ENCODE data around the gene TMEM132D. TPM values are rescaled to one million over a fixed set of nuclear protein-coding genes. Genes with fewer than 3 reads are reported as not detected.

TMEM132D gene
- polyA plus RNA-seq, 1 experiment = not detected

DNA sequence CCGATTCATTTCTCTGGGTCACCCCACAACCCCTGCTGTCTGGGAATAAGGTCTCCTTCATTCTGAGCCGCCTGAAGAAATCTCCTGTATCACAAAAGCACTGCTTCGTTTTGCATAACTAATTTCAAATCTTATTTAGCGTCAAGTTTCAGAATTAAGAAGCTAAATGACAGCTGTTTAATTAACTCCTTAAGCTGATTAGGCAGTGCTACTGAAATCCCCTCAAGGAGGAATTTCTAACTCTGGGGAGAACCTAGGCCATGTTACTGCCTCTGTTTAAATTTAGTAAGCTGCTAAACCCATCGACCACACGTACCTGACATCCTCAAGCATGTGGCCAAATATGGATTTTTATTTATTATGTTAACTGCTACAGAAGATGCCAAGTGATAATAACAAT lies 677.0 kb downstream of the TMEM132D start:
- TF ChIP-seq, protein P1, sequence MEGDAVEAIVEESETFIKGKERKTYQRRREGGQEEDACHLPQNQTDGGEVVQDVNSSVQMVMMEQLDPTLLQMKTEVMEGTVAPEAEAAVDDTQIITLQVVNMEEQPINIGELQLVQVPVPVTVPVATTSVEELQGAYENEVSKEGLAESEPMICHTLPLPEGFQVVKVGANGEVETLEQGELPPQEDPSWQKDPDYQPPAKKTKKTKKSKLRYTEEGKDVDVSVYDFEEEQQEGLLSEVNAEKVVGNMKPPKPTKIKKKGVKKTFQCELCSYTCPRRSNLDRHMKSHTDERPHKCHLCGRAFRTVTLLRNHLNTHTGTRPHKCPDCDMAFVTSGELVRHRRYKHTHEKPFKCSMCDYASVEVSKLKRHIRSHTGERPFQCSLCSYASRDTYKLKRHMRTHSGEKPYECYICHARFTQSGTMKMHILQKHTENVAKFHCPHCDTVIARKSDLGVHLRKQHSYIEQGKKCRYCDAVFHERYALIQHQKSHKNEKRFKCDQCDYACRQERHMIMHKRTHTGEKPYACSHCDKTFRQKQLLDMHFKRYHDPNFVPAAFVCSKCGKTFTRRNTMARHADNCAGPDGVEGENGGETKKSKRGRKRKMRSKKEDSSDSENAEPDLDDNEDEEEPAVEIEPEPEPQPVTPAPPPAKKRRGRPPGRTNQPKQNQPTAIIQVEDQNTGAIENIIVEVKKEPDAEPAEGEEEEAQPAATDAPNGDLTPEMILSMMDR (IDR thresholded peaks at IDR 0.05; ENCODE audit: low read depth, low read length) = no peak
- ChIA-PET CTCF (no interaction called here), POLR2A (no interaction called here)

GRCh38 chr12:129226005-129226404 lies 677.8 kb downstream of the TMEM132D start:
- Histone ChIP-seq H3K27ac (ENCODE audit: low read depth, low read length) (no peak overlapping the region), H3K4me3 (ENCODE audit: low read depth, low read length) (no peak overlapping the region), H3K27me3 (ENCODE audit: control insufficient read depth, insufficient read depth, low read length) (no peaks in the 10 kb centered on the region), H3K9me3 (ENCODE audit: control insufficient read depth, insufficient read depth, low read length) (peaks cover 34% of the 10 kb centered on the region)
- ChIA-PET POLR2A (no interaction called here), CTCF (no interaction called here)
- TF ChIP-seq, protein P1 (IDR thresholded peaks at IDR 0.05; ENCODE audit: low read depth, low read length) = no peak
- no peak for DNase-seq (ENCODE audit: low read depth, low spot score)

More for the DNA sequence above, 677.0 kb downstream of the TMEM132D start:
- Histone ChIP-seq H3K27me3 (ENCODE audit: control insufficient read depth, insufficient read depth, low read length) (no peaks in the 10 kb centered on the region), H3K27ac (ENCODE audit: low read depth, low read length) (no peak overlapping the region), H3K4me3 (ENCODE audit: low read depth, low read length) (no peak overlapping the region), H3K9me3 (ENCODE audit: control insufficient read depth, insufficient read depth, low read length) (peaks cover 34% of the 10 kb centered on the region)
- DNase-seq (ENCODE audit: low read depth, low spot score) = no peak

- CTCF ChIA-PET = no interaction called here
- no peak overlapping the region for H3K27ac ChIP-seq (ENCODE audit: low read depth, low read length)
Observed at GRCh38 chr12:129215556-129215955, 688.3 kb downstream of the TMEM132D start.

GRCh38 chr12:129213551-129213950 lies 690.3 kb downstream of the TMEM132D start:
- Histone ChIP-seq H3K27me3 (ENCODE audit: control insufficient read depth, insufficient read depth, low read length) (no peaks in the 10 kb centered on the region), H3K27ac (ENCODE audit: low read depth, low read length) (no peak overlapping the region), H3K9me3 (ENCODE audit: control insufficient read depth, insufficient read depth, low read length) (peaks cover 41% of the 10 kb centered on the region), H3K4me3 (ENCODE audit: low read depth, low read length) (no peak overlapping the region)
- ChIA-PET CTCF (no interaction called here), POLR2A (no interaction called here)
- no peak for DNase-seq (ENCODE audit: low read depth, low spot score)
- TF ChIP-seq, protein P1 (IDR thresholded peaks at IDR 0.05; ENCODE audit: low read depth, low read length) = no peak

More at GRCh38 chr12:129215556-129215955, 688.3 kb downstream of the TMEM132D start:
- TF ChIP-seq, protein P1 (IDR thresholded peaks at IDR 0.05; ENCODE audit: low read depth, low read length) = no peak
- no peak for DNase-seq (ENCODE audit: low read depth, low spot score)
- POLR2A ChIA-PET = no interaction called here
- peaks cover 28% of the 10 kb centered on the region for H3K9me3 ChIP-seq (ENCODE audit: control insufficient read depth, insufficient read depth, low read length)
- H3K27me3 ChIP-seq (ENCODE audit: control insufficient read depth, insufficient read depth, low read length) = no peaks in the 10 kb centered on the region
- H3K4me3 ChIP-seq (ENCODE audit: low read depth, low read length) = no peak overlapping the region

DNA sequence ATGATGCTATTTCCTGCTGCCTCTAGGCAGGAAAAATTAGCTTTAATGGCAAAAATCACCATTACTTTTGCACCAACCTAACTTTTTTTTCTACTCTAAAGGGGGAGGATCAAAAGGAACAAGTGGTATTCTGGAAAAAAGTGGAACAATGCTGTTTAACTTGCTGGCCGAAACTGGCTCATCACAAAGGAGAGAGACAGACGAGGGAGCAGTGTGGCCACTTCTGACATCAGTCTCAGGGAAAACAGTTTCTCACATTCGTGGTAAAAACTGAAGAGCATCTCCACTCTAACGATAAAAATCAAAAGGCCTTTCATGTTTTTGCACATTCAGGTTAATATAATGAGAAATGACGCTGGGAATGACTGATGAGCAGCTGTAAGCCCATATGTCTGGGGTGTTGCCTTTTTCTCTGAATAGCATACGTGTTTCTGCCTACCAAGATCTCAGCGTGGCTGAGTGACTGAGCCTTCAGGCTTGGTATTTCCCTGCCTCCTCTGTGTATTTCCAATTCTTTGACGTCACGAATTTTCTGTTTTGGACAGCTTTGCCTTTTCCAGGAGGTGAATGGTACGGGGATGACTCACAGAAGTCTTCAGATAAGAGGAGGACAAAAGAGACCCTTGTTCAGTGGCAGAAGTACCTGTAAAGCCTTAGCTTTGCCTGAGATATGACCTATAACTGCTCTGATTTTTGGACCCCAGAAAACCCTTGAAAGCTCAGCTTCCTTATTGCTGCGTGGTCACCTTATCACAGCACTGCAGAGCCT lies 691.8 kb downstream of the TMEM132D start:
- Histone ChIP-seq H3K4me3 (ENCODE audit: low read depth, low read length) (no peak overlapping the region), H3K27ac (ENCODE audit: low read depth, low read length) (no peak overlapping the region), H3K27me3 (ENCODE audit: control insufficient read depth, insufficient read depth, low read length) (no peaks in the 10 kb centered on the region), H3K9me3 (ENCODE audit: control insufficient read depth, insufficient read depth, low read length) (peaks cover 55% of the 10 kb centered on the region)
- TF ChIP-seq, protein P1 (IDR thresholded peaks at IDR 0.05; ENCODE audit: low read depth, low read length) = no peak
- CTCF ChIA-PET = no interaction called here
- DNase-seq (ENCODE audit: low read depth, low spot score) = no peak
- POLR2A ChIA-PET = no interaction called here

All from AG04450 (cell line).